Omental fat pad (tissue), 4 donors: ENCODE results near the gene ZFYVE21. TPM values are rescaled to one million over a fixed set of nuclear protein-coding genes. Genes with fewer than 3 reads are reported as not detected.
"Not testable (repeated sequence)": the region's sequence is repeated elsewhere in the genome, so short reads cannot be mapped to it uniquely, and the experiment has no call there.

Experiments
- ATAC-seq: fragments of 150-250 bp; one replicate; pipeline ENCODE4 v1.9.1; 2016; ENCODE audit warnings: mild to moderate bottlenecking, moderate library complexity; ENCODE audit not compliant: low FRiP score
- DNase-seq: peaks from one replicate; pipeline ENCODE4 v3.0.0-alpha.2; 2019; ENCODE audit warnings: low spot score
- total RNA-seq, 4 donors: library from RNA; depleted of rRNA; stranded (reverse); fragments of >200 nt; gene quantifications; one replicate each; pipeline ENCODE4 v1.1.0, GENCODE V29; 2016
- TF ChIP-seq, protein P1 (sequence below), 3 donors: fragments of 450-650 bp; IDR thresholded peaks; one replicate each; pipeline ENCODE4 v1.5.1; 2016 to 2017; ENCODE audit warnings: antibody characterized with exemption in 3 of 3, mild to moderate bottlenecking in 3 of 3, moderate library complexity in 2 of 3

The ZFYVE21 gene
- total RNA-seq, 4 donors from 2014 or later: 66.1 to 145 (median 97.1) TPM

DNA sequence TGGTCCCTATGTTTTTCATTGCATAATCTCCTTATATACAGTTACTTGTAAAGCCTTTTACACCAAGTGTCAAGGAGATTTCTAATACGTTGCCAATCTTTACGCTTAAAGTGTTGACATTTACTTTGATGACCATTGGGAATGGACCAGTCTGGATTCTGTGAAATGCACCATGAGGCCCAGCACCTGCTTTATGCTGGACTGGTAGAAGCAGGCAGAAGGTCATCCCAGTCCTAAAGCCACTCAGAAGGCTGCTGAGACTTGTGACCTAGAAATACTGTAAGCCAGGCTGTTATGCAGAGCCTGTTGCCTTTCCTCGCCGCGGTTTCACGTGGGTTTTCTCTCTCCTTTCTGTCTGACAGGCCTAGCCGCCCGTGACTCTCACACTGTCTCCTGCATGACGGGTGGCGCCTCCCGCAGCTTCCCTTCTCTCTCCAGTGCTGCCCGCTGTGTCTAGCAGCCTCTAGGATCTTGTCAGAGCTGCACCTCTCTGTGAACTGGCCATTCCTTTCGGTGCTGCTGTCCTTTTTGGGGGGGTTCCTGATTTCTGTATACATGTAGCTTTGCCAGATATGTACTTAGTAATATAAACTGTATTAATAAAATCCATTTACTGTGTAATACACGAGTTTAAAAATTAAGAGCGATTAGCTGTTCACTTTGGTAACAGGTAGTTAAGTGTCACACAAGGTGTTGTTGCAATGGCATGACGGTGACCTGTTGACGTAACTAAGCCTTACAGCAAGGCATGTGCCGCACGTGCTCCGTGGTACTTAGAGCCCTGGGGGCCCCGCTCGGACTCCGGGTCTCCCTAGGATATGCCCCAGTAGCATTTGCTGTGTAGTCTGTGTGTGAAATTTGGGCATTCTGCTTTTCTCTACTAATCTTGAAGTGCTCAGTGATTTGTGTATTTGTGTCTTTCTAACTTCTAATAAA is 30.1 kb upstream of the ZFYVE21 start:
- ATAC-seq: no peak
- no peak for DNase-seq
- TF ChIP-seq, protein P1, sequence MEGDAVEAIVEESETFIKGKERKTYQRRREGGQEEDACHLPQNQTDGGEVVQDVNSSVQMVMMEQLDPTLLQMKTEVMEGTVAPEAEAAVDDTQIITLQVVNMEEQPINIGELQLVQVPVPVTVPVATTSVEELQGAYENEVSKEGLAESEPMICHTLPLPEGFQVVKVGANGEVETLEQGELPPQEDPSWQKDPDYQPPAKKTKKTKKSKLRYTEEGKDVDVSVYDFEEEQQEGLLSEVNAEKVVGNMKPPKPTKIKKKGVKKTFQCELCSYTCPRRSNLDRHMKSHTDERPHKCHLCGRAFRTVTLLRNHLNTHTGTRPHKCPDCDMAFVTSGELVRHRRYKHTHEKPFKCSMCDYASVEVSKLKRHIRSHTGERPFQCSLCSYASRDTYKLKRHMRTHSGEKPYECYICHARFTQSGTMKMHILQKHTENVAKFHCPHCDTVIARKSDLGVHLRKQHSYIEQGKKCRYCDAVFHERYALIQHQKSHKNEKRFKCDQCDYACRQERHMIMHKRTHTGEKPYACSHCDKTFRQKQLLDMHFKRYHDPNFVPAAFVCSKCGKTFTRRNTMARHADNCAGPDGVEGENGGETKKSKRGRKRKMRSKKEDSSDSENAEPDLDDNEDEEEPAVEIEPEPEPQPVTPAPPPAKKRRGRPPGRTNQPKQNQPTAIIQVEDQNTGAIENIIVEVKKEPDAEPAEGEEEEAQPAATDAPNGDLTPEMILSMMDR (IDR thresholded peaks at IDR 0.05): no peak

DNA sequence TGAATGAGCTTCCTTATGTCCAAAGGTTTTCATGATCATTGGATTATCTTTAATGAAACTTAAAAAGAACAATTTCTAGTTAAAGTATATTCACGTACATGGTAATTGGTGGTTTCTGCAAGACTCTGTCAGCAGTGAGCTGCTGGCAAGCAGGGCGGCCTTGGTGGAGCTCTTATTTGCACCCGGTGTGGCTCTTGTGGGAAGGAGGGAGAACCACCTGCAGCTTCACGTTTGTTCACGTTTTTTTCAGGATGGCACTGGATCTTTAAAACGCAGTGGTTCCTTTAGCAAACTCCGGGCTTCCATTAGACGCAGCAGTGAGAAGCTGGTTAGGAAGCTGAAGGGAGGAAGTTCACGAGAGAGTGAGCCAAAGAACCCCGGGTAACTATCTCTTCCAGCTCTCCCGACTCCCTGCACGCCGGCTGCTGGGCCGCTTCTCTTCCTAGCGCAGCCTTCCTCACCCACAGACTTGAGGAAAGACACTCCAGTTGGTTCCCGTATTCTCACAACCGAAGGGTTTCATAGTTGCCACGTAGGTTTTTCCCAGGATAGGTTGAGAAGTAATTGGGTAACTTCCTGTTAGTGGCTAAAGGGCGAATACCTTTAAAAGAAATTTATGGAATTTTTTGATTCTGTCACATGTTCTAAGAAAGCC is 28.7 kb upstream of the ZFYVE21 start:
- DNase-seq (no peak), ATAC-seq (peak; percentile 58)
- TF ChIP-seq, protein P1 (IDR thresholded peaks at IDR 0.05): no peak

DNA sequence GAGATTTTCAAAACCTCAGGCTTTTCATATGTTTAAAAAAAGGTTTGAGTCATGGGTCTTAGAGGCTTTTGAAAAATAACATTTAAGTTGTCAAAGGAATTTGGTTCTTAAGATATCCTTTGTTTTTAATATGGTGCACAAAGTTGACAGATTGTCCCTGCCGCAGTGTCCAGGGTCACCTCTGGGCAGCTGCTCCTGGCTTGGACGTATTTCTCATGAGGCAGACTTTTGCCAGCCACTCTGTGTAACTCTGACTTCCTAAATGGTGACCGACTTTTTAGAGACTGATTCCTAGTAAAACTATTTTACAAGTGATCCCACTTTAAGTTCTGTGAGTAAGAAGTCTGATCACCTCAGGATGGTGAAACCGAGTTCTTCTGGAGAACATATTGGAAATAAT is 27.9 kb upstream of the ZFYVE21 start:
- DNase-seq (no peak), ATAC-seq (no peak)
- TF ChIP-seq, protein P1 (IDR thresholded peaks at IDR 0.05): no peak

DNA sequence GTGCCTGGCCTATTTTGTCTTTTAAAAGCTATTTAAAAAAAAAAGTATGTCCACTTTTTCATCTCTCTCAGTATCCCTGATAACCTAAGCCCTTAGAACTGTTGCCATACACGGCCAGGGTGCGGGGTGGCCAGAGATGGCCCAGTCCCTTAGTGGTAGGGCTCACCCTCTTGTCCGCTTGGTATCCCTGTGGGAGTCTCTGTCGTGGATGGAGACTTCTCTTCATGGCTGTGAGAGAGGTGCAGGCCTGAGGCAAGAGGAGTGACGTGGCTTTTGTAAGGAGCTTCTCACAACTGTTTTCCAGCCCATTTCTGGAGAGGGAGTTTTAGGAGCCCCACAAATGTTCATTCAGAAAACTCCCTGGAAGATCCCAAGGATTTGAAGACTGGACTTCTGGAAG is 27.2 kb upstream of the ZFYVE21 start:
- ATAC-seq: no peak
- TF ChIP-seq, protein P1 (IDR thresholded peaks at IDR 0.05): no peak
- no peak for DNase-seq

DNA sequence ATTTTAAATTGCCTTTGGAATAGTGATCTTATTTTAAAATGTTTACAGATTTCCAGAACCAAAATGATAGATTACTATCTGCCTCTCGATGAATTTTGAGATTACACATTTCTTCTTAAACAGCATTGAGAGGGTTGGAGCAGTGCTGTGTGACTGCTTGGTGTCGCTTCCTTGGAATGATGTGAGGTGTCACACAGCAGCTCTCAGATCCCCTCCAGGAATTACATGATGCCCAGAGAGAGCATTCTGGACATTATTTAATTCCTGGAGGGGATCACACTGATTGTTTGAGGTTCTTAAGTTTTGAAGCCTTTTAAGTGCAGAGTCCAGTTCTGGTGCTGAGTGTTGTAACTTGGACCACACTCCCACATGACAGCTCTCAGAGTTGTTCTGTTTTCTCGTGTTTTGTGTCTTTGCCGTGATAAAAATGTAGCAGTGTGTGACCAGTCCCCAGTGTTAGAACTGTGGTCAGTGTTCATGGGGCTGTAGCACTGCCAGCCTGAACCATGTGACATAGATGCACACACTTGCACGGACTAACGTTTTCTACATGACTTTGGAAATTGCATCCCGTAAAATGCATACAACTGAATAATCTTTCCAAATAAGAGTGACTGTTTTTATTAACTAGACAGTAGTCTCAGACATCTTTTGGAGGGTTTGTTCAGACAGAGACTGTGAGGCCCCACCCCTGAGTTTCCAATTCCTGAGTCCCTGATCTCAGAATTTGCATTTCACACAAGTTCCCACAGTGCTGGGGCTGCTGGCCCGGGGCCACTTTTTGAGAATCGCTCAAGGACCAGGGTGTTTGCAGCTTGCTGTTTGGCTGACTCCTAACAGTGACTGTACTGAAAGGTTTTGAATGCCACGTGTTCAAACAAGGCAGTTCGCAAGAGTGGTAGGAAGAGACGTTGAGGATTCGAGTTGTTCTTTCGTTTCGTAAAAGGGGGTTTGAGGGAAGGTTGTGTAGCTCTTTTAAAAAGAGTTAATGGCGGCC is 26.4 kb upstream of the ZFYVE21 start:
- no peak for DNase-seq
- TF ChIP-seq, protein P1 (IDR thresholded peaks at IDR 0.05): no peak
- ATAC-seq: no peak

DNA sequence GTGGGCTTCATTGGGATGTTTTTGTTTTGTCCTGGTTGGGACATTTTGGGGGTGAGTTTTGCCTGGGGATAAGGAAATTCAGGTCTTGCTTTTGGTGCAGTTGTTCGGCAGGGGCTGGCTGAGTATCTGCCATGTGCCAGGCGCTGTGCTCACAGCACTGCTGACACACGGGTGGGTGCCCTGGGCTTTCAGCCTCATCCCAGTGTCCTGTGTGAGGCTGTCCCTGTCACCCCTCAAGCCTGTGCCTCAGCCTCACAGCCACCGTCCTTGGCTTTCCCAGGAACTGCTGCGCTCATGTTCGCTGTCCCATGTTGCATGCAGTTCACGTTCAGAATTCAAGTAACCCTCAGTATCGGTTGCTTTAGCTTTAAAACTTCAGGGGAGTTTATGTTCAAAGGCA is 25.3 kb upstream of the ZFYVE21 start:
- TF ChIP-seq, protein P1 (IDR thresholded peaks at IDR 0.05): no peak
- DNase-seq: no peak
- ATAC-seq: no peak

DNA sequence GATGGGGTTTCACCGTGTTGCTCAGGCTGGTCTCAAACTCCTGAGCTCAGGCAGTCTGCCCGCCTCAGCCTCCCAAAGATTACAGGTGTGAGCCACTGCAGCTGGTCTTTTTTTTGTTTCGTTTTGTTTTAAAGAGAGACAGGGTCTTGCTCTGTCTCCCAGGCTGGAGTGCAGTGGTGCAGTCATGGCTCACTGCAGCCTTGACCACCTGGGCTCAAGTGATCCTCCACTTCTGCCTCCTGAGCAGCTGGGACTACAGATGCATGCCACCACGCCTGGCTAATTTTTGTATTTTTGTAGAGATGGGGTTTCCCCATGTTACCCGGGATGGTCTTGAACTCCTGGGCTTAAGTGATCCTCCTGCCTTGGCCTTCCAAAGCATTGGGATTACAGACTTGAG is 24.0 kb upstream of the ZFYVE21 start:
- DNase-seq, ATAC-seq: not testable (repeated sequence)
